ENCODE results near the gene FLT4. TPM values are rescaled to one million over a fixed set of nuclear protein-coding genes. Genes with fewer than 3 reads are reported as not detected.

FLT4 gene
- total RNA-seq, 3 donors from 2014 or later (not counting 1 experiment from before 2014, with no cell fraction given): 0.68 to 0.92 (median 0.78) TPM

DNA sequence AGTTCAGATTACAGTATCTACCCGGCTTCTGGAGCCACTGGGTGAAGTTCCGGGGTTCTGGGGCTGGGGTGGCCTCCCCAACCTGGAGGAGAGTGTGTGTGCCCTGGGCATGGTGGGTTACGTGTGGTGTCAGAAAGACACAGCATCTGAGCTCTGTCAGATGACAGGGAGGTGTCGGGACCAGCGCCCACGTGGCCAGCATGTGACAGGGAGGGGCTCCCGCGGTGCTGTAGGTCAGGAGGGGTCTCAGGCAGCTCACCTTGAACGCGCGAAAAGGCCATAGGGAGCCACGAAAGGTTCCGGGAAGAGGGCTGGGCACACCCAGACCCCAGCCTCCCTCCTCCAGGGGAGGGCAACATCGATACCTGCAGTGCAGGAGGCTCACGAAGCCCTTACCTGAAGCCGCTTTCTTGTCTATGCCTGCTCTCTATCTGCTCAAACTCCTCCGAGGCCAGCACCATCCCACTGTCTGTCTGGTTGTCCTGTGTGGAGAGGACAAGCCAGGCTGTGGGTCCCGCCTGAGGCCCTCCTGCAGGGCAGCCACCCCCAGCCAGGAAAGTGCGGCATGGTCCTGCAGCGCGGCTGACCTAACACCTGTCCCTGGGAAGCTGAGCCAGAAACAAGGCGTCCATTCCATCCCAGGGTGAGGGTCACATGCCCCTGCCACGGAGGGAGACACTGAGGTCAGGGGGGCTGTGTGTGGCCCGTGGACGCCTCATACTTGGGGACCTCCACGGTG, 40.7 kb downstream of the FLT4 start:
- 92% methylated on average over 26 of the region's 26 CpGs for WGBS (ENCODE audit: insufficient coverage)

DNA sequence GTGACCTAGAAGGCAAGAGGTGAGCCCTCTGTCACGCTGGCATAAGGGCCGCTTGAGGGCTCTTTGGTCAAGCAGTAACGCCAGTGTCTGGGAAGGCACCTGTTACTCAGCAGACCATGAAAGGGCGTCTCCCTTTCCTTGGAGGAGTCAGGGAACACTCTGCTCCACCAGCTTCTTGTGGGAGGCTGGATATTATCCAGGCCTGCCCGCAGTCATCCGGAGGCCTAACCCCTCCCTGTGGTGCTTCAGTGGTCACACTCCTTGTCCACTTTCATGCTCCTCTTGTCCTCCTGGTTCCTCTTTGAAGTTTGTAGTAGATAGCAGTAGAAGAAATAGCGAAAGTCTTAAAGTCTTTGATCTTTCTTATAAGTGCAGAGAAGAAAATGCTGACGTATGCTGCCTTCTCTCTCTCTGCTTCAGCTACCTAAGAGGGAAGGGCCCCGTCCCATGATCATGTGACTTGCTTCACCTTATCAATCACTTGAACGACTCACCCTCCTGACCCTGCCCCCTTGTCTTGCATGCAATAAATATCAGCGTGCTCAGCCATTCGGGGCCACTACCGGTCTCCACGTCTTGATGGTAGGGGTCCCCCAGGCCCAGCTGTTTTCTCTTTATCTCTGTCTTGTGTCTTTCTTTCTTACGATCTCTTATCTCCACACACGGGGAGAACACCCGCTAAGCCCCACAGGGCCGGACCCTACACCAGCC, 41.4 kb downstream of the FLT4 start:
- H3K27ac Mint-ChIP-seq: no peak overlapping the region
- H3K36me3 Mint-ChIP-seq: no peaks in the 10 kb centered on the region
- Histone ChIP-seq H3K4me1 (ENCODE audit: control insufficient read depth, insufficient read depth, low read length) (peaks cover 7% of the 10 kb centered on the region), H3K27me3 (ENCODE audit: control insufficient read depth, insufficient read depth, low read length) (no peaks in the 10 kb centered on the region), H3K36me3 (ENCODE audit: control insufficient read depth, insufficient read depth, low read length) (no peaks in the 10 kb centered on the region), H3K9me3 (ENCODE audit: control insufficient read depth, insufficient read depth, low read length) (no peaks in the 10 kb centered on the region), H3K4me3 (ENCODE audit: low read length) (no peak overlapping the region), H3K27ac (ENCODE audit: low read length) (no peak overlapping the region)
- H3K27me3 Mint-ChIP-seq (ENCODE audit: low read depth in 2 of 2): peaks cover 0 to 5% of the 10 kb centered on the region in 2 donors
- H3K9me3 Mint-ChIP-seq: no peaks in the 10 kb centered on the region
- WGBS (ENCODE audit: insufficient coverage): 65% methylated on average over 15 of the region's 18 CpGs
- intact Hi-C loops (cut with micrococcal nuclease): no loop called here
- no peak for ATAC-seq
- H3K4me1 Mint-ChIP-seq: peaks cover 6 to 7% of the 10 kb centered on the region in 2 donors
- no peak overlapping the region for H3K4me3 Mint-ChIP-seq
- TF ChIP-seq, protein P1, sequence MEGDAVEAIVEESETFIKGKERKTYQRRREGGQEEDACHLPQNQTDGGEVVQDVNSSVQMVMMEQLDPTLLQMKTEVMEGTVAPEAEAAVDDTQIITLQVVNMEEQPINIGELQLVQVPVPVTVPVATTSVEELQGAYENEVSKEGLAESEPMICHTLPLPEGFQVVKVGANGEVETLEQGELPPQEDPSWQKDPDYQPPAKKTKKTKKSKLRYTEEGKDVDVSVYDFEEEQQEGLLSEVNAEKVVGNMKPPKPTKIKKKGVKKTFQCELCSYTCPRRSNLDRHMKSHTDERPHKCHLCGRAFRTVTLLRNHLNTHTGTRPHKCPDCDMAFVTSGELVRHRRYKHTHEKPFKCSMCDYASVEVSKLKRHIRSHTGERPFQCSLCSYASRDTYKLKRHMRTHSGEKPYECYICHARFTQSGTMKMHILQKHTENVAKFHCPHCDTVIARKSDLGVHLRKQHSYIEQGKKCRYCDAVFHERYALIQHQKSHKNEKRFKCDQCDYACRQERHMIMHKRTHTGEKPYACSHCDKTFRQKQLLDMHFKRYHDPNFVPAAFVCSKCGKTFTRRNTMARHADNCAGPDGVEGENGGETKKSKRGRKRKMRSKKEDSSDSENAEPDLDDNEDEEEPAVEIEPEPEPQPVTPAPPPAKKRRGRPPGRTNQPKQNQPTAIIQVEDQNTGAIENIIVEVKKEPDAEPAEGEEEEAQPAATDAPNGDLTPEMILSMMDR (IDR thresholded peaks at IDR 0.05): no peak
- no peak for DNase-seq

More for the DNA sequence above, 40.7 kb downstream of the FLT4 start:
- TF ChIP-seq, protein P1 (IDR thresholded peaks at IDR 0.05): no peak
- H3K9me3 ChIP-seq (ENCODE audit: control insufficient read depth, insufficient read depth, low read length): no peaks in the 10 kb centered on the region
- Mint-ChIP-seq H3K36me3 (no peaks in the 10 kb centered on the region), H3K4me3 (no peak overlapping the region), H3K27ac (no peak overlapping the region), H3K9me3 (no peaks in the 10 kb centered on the region), H3K27me3 (ENCODE audit: low read depth in 2 of 2) (peaks cover 0 to 5% of the 10 kb centered on the region in 2 donors), H3K4me1 (peaks cover 6 to 7% of the 10 kb centered on the region in 2 donors)
- no peaks in the 10 kb centered on the region for H3K36me3 ChIP-seq (ENCODE audit: control insufficient read depth, insufficient read depth, low read length)
- H3K27ac ChIP-seq (ENCODE audit: low read length): no peak overlapping the region
- H3K27me3 ChIP-seq (ENCODE audit: control insufficient read depth, insufficient read depth, low read length): no peaks in the 10 kb centered on the region
- ATAC-seq: no peak
- intact Hi-C loops (cut with micrococcal nuclease): no loop called here
- no peak for DNase-seq
- peaks cover 7% of the 10 kb centered on the region for H3K4me1 ChIP-seq (ENCODE audit: control insufficient read depth, insufficient read depth, low read length)
- H3K4me3 ChIP-seq (ENCODE audit: low read length): no peak overlapping the region

DNA sequence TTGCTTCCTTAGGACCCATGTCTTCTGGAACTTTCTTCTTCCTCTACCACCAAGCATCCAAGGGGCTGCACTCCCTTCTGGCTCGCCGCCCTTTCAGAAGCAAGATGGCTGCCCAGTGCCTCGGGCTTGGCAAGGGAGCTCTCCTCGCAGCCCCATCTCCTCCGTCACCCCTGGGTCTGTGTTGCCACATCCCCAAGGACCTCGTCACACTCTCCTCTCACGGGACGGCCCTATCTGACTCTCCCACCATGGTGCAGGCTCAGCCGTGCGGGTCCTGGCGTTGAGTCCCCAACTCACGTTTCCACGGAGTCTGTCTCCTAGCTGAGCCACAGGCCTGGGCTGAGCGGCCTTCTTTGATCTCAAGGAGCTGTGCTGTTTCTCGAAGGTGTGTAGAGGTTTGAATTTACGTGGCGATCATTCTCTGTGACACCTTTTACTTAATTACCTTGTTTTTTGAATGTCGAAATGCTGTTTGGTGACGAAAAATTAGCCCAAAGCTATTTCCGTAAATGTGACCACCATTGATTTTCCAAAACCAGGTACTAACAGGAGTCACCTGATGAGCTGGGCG, 43.1 kb downstream of the FLT4 start:
- Mint-ChIP-seq H3K36me3 (no peaks in the 10 kb centered on the region), H3K27ac (no peak overlapping the region), H3K4me3 (no peak overlapping the region), H3K27me3 (ENCODE audit: low read depth in 2 of 2) (peaks cover 0 to 5% of the 10 kb centered on the region in 2 donors), H3K9me3 (no peaks in the 10 kb centered on the region), H3K4me1 (peaks cover 6 to 7% of the 10 kb centered on the region in 2 donors)
- no peak for ATAC-seq
- Histone ChIP-seq H3K36me3 (ENCODE audit: control insufficient read depth, insufficient read depth, low read length) (no peaks in the 10 kb centered on the region), H3K9me3 (ENCODE audit: control insufficient read depth, insufficient read depth, low read length) (no peaks in the 10 kb centered on the region), H3K4me3 (ENCODE audit: low read length) (no peak overlapping the region), H3K27ac (ENCODE audit: low read length) (no peak overlapping the region), H3K27me3 (ENCODE audit: control insufficient read depth, insufficient read depth, low read length) (no peaks in the 10 kb centered on the region), H3K4me1 (ENCODE audit: control insufficient read depth, insufficient read depth, low read length) (peaks cover 7% of the 10 kb centered on the region)
- intact Hi-C loops (cut with micrococcal nuclease): no loop called here
- no peak for DNase-seq
- TF ChIP-seq, protein P1 (IDR thresholded peaks at IDR 0.05): peak; percentile 32
- WGBS (ENCODE audit: insufficient coverage): 84% methylated on average over 21 of the region's 21 CpGs
